GM19324 (cell line): Measurements from ENCODE around the gene PSMB3.

Experiments
- ATAC-seq: cut with Tn5 transposase; IDR thresholded peaks from one replicate; pipeline ENCODE4 v1.9.1; 2021; ENCODE audit warnings: mild to moderate bottlenecking, moderate library complexity; ENCODE audit not compliant: unreplicated experiment, low FRiP score

Gene PSMB3

GRCh38 chr17:38733282-38733981, 19.1 kb upstream of the PSMB3 start:
- no peak for ATAC-seq

DNA sequence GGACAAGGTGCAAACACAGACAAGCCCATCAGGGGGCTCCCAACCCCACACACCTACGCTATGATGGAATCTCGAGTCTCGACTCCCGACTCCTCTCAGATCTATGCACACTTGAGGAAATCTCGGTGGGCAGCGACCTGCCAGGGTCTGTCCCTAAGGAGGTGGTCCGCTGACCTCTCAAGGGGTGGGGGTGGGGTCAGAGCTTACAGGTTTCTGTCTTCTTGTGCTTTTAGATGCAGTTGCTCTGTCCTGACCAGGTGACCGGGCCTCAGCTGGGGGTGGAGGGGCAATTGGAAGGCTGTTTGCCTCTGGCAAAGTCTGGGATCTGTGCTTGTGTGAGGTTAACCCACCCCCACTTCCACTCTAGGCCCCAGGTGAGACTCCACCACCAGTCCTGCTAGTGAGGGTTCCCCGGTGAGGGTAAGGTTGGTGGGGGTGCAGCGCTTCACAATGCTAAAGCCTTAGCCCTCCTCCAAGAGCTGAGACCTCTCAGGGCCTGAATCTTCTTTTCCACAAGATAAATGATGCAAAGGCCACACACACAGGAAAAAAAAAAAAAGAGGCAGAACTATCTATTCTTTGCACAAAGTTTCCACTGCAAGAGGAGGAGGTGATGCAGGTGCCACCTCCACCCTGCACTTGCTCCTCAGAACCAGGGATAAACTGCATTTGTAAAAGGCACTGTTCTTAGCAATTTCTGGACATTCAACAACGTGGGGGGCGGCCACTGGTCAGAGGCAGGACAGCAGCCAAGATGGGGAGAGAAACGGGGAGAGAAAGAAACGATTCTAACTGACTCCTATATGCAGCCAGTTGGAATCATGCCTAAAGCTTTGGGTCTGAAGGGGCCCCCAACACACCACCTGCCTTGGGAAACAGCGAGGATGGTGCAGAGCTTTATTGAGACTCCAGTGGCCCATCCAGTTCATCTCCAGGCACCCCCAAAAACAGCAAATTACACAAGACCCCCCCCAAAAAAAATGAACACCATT, 18.3 kb upstream of the PSMB3 start:
- no peak for ATAC-seq

GRCh38 chr17:38735161-38735997, 17.2 kb upstream of the PSMB3 start:
- no peak for ATAC-seq

DNA sequence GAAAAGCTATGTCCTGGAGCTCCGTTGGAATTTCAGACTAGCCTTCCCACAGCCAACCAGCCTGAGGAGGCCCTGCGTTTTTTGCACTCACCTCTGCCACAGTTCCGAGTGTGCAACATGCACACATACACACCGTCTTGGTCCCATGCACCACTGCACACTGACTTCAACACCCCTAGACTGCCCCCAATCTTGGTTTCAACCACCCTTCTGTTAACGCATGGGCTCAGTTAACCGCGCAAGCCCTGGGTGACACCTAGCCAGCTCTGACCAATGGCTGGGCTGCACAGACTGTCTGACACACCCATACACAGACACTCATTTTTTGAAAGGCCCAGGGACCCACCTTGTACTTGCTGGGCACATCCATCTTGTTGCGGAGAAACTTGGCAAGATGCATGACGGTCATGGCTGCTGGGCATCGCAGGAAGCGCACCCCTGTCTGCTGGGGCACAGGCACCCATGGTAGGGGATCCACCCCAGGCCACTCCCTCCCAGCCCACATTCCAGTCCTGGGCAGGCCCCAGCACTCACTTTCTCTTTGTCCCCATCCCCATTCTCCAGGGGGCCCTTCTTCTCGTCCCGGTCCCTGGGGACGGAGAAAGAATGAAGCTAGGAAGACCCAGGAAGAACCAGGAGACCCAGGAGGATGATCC, 14.4 kb upstream of the PSMB3 start:
- ATAC-seq = no peak

DNA sequence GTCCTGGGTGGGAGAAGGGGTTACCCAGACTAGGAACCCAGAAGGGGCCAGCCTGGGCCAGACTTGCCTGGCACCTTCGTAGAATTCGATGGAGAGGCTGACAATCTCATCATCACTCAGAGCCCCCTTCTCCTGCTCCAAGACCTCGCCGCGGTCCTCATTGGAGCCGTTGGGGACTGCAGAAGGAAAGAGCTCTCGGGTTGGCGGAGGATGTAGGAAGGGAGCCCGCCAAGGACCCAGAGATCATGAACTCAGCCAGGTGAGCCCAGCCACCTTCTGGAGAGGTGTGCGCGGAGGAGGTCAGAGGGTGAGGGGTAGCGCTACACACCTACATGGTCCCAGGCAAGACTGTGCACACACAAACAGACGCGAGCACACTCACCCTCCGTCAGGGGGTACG, 13.9 kb upstream of the PSMB3 start:
- ATAC-seq = no peak

DNA sequence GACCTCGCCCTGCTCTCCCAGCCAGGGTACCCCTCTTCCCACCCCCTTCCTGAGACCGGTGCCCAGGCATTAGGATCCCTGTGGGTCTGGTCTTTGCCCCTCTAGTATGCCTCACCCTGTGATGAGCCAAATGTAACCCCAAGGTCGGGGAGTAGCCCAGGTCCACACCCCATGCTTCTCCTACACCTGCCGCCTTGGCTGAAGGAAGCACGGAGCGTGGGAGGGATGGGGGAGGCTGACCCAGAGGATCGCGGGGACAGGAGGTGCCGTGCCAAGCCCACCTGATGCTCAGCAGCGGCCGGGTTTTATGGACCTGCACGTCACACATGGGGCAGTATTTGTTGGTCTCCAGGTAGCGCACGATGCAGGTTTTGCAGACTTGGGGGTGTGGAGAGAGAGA, 13.2 kb upstream of the PSMB3 start:
- no peak for ATAC-seq

- ATAC-seq = no peak
These were observed 12.5 kb upstream of the PSMB3 start for GRCh38 chr17:38740044-38740443.

GRCh38 chr17:38740806-38741205, 11.7 kb upstream of the PSMB3 start:
- ATAC-seq = no peak

- no peak for ATAC-seq
These were observed 11.1 kb upstream of the PSMB3 start for GRCh38 chr17:38741461-38741860.

- no peak for ATAC-seq
These were observed 10.6 kb upstream of the PSMB3 start for GRCh38 chr17:38741921-38742410.

DNA sequence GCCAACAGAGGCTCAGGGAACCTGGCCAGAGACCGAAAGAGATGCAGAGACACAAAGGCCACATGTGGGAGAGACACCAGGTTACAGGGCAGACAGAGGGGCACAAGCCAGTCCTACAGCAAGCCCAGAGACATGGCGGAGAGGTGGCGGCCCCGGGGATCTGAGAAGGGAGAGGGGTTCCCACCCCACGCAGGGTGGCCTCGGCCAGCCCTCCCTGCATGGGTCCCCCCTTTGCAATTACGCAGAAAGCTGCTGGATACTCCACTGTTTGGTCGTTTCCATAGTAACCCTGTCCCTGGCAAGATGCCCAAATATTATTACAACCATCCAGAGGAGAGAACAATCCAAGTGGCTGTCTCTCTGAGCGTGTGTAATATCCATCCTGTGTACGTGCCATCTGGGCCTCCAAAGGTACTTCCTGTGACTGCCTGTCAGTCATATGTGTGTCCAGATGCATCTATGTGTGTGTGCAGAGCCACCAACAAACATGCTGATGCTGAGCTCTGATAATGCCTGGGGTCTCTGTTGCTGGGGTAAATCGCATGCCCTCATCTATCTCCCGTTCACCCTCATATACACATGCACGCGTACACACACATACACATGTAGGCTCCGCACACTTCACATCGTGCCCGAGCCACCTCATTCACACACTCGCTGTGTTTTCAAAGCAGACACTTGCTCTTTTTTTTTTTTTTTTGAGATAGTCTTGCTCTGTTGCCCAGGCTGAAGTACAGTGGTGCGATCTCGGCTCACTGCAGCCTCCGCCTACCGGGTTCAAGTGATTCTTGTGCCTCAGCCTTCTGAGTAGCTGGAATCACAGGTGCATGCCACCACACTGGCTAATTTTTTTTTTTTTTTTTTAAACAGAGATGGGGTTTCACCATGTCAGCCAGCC, 9.9 kb upstream of the PSMB3 start:
- ATAC-seq = no peak

GRCh38 chr17:38743556-38744171, 8.9 kb upstream of the PSMB3 start:
- no peak for ATAC-seq

DNA sequence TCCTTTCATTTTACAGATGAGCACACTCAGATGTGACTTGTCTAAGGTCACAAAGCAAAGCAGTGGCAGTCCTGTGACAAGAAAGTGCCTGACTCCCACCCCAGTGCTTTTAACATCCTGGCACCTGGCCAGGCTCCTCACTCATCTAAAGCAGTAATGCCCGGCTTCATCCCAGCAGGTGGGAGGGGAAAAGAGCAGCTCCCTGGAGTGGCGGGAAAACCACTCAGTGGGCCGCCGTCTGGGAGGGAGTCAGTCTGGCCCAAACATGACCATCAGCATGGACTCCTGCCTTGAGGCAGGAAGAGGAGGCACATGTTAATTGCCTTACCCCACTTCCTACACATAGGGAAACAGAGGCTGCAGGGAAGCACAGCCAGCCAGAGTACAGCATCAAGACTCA, 7.0 kb upstream of the PSMB3 start:
- no peak for ATAC-seq

GRCh38 chr17:38746004-38746848, 6.3 kb upstream of the PSMB3 start:
- ATAC-seq = no peak

DNA sequence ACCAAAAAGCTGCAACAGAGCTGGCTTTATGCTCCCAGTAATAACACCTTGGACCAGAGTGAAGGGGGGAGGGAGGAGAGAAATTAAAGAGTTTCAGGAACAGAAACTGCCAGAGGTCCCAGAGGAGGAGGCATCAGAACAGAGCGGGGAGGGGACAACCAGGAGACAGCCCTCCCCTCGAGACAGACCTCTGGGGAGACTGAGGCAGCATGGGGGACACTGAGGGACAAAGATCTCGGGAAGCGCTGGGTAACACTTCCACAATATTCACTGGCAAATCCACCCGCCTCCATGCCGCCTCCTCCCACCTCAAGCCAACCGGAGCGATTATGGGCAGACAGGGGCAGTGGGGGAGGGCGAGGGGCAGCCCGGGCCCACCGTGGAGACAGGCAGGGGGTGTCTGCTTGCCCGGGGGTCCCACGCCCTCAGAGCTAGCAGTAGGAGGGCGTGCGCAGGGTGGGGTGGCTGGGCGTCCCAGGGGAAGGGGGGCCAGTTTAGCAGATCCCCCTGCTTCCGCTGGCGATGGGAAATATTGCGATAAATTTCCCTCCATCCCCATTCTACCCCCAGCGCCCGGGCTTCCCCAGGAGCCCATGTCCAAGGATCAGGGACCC, 5.6 kb upstream of the PSMB3 start:
- ATAC-seq = no peak

DNA sequence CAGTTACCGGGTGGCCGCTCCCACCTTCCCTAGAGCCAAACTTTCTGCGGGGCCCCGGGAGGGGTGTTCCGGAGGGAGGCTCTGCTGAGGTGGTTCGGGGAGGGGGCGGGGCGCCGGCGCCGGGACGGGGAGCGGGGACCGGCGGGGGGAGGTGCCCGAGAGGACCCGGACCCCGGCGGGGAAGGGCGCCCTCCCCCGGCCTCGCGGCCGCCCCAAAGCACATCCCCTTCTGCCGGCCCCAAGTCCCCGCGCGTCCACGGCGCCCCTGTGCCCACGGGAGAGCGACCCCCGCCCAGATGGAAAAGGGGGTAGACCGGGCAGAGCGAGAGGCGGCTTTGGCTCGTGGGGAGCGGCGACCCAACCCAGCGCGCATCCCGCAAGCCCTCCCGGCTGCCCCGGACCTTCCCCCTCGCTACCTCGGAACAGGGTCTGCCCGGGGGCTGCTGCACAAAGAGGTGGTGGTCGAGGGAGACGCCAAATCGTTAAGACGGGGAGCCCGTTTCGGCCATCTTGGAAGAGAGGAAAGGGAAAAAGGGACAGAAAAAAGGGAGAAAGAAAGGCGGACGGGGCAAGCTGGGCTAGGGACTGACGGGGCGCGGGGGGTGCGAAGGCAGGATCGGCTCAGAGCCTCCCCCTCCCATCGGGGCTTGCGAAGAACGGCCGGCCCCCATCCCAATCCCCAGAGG, 4.9 kb upstream of the PSMB3 start:
- no peak for ATAC-seq
